ENCODE data around the gene YWHAB. TPM values are rescaled to one million over a fixed set of nuclear protein-coding genes. Genes with fewer than 3 reads are reported as not detected.
A peak's percentile ranks its signal among the peaks of the same experiment; 100 is the strongest.

Gene YWHAB
- total and polyA plus RNA-seq, 2 donors (not counting 1 experiment from before 2014, with no cell fraction given): 80.3 to 200 TPM

DNA sequence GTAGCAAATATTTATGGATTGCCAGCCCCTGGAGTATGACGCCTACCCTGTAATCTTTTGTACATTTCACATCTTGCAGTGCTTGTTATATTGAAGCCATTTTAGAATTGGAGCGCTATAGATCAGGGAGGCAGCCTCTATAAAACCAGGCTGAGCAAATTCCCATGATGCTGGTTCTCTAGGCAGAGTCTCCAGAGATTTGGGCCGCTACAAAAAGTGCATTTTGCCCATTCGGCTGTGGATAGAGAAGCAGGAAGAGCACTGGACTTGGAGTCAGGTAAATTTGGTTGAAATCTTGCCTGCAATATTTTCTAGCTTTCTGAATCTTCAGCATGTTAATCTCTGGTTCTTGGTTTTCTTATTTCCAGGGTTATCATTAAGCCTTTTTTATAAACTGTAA lies 2.0 kb downstream of the YWHAB start:
- Histone ChIP-seq H3K4me3 (ENCODE audit: control extremely low read depth in 1 of 5, extremely low read depth in 1 of 5, insufficient read depth in 1 of 5, low read depth in 2 of 5, low read length in 4 of 5) (peak overlapping the region in 3 of 5 experiments; percentile 71 to 93 (median 91)), H3K27ac (ENCODE audit: low read length in 2 of 2) (peak overlapping the region in 1 of 2 donors; percentile 90), H4K20me1 (ENCODE audit: control insufficient read depth, insufficient read depth, low read length, poor library complexity, severe bottlenecking) (peaks cover 66% of the 10 kb centered on the region), H3K9ac (ENCODE audit: low read length) (peak overlapping the region; percentile 80), H3K4me1 (ENCODE audit: control insufficient read depth in 2 of 2, insufficient read depth in 2 of 2, low read length in 2 of 2) (peaks cover 50 to 62% of the 10 kb centered on the region in 2 donors), H3K4me2 (replicated peaks; ENCODE audit: low read depth, low read length, poor library complexity, severe bottlenecking) (peak overlapping the region; percentile 76), H3K9me3 (ENCODE audit: control extremely low read depth in 1 of 3, control insufficient read depth in 2 of 3, insufficient read depth in 1 of 3, low read length in 2 of 3) (no peaks in the 10 kb centered on the region), H2AFZ (ENCODE audit: insufficient read depth, low read depth, low read length, poor library complexity, severe bottlenecking) (no peak overlapping the region), H3K36me3 (replicated peaks in 1 of 2; ENCODE audit: control extremely low read depth in 1 of 2, control insufficient read depth in 1 of 2, extremely low read depth in 1 of 2, insufficient read depth in 2 of 2, low read length in 1 of 2) (peaks cover 0 to 7% of the 10 kb centered on the region in 2 experiments), H3K27me3 (replicated peaks in 1 of 4; ENCODE audit: control extremely low read depth in 1 of 4, control insufficient read depth in 3 of 4, insufficient read depth in 4 of 4, low read length in 3 of 4) (no peaks in the 10 kb centered on the region), H3K79me2 (ENCODE audit: control insufficient read depth, insufficient read depth, low read length) (peaks cover 90% of the 10 kb centered on the region)
- H3K4me1 Mint-ChIP-seq: peaks cover 74% of the 10 kb centered on the region
- ATAC-seq (ENCODE audit: low read depth) (no peak), DNase-seq (no peak)
- peak overlapping the region; percentile 94 for H3K27ac Mint-ChIP-seq
- no peaks in the 10 kb centered on the region for H3K9me3 Mint-ChIP-seq (ENCODE audit: insufficient read depth)
- ChIA-PET CTCF (interaction anchor here (0.9 to 2.8 kb wide), 6 partner anchors 15 to 244 kb away, joined by 3 to 13 read pairs (median 6); partner anchors contain the start of gene PABPC1L), POLR2A (no interaction called here)
- no peak for TF ChIP-seq EZH2 (IDR thresholded peaks at IDR 0.05; ENCODE audit: borderline replicate concordance, insufficient read depth, low read depth, low read length, poor library complexity, severe bottlenecking)
- TF ChIP-seq, protein P1, sequence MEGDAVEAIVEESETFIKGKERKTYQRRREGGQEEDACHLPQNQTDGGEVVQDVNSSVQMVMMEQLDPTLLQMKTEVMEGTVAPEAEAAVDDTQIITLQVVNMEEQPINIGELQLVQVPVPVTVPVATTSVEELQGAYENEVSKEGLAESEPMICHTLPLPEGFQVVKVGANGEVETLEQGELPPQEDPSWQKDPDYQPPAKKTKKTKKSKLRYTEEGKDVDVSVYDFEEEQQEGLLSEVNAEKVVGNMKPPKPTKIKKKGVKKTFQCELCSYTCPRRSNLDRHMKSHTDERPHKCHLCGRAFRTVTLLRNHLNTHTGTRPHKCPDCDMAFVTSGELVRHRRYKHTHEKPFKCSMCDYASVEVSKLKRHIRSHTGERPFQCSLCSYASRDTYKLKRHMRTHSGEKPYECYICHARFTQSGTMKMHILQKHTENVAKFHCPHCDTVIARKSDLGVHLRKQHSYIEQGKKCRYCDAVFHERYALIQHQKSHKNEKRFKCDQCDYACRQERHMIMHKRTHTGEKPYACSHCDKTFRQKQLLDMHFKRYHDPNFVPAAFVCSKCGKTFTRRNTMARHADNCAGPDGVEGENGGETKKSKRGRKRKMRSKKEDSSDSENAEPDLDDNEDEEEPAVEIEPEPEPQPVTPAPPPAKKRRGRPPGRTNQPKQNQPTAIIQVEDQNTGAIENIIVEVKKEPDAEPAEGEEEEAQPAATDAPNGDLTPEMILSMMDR (IDR thresholded peaks at IDR 0.05): no peak
- H3K27me3 Mint-ChIP-seq: no peaks in the 10 kb centered on the region
- intact Hi-C loops (cut with micrococcal nuclease): loop anchor here (5.0 to 10.0 kb wide), 4 partner anchors 410 to 1430 kb away; partner anchors contain the start of genes CD40, FITM2, SRSF6 and TTPAL
- H3K4me3 Mint-ChIP-seq: peak overlapping the region; percentile 95
- WGBS (ENCODE audit: insufficient coverage): 77% methylated on average over 3 of the region's 4 CpGs

Data from B cell (primary cell).